ENCODE results near the gene BCO2.

Gene BCO2

GRCh38 chr11:112229159-112229558 is 53.8 kb downstream of the BCO2 start:
- DNase-seq (ENCODE audit: low read depth), result no peak
- H3K4me3 ChIP-seq (ENCODE audit: low read length), result no peak overlapping the region
- no peak for TF ChIP-seq CTCF (IDR thresholded peaks at IDR 0.05; ENCODE audit: insufficient read depth, low read depth, low read length, missing control alignments)

GRCh38 chr11:112229746-112230433 is 54.6 kb downstream of the BCO2 start:
- no peak for DNase-seq (ENCODE audit: low read depth)
- H3K4me3 ChIP-seq (ENCODE audit: low read length), result no peak overlapping the region
- no peak for TF ChIP-seq CTCF (IDR thresholded peaks at IDR 0.05; ENCODE audit: insufficient read depth, low read depth, low read length, missing control alignments)

- DNase-seq (ENCODE audit: low read depth), result no peak
- no peak for TF ChIP-seq CTCF (IDR thresholded peaks at IDR 0.05; ENCODE audit: insufficient read depth, low read depth, low read length, missing control alignments)
- no peak overlapping the region for H3K4me3 ChIP-seq (ENCODE audit: low read length)
These were observed 56.6 kb downstream of the BCO2 start for GRCh38 chr11:112231952-112232351.

GRCh38 chr11:112235750-112236390 is 60.6 kb downstream of the BCO2 start:
- no peak for DNase-seq (ENCODE audit: low read depth)
- no peak for TF ChIP-seq CTCF (IDR thresholded peaks at IDR 0.05; ENCODE audit: insufficient read depth, low read depth, low read length, missing control alignments)
- H3K4me3 ChIP-seq (ENCODE audit: low read length), result no peak overlapping the region

GRCh38 chr11:112237451-112237850 is 62.1 kb downstream of the BCO2 start:
- no peak overlapping the region for H3K4me3 ChIP-seq (ENCODE audit: low read length)
- no peak for DNase-seq (ENCODE audit: low read depth)
- TF ChIP-seq CTCF (IDR thresholded peaks at IDR 0.05; ENCODE audit: insufficient read depth, low read depth, low read length, missing control alignments), result no peak

GRCh38 chr11:112238041-112238440 is 62.7 kb downstream of the BCO2 start:
- no peak for DNase-seq (ENCODE audit: low read depth)
- H3K4me3 ChIP-seq (ENCODE audit: low read length), result no peak overlapping the region
- TF ChIP-seq CTCF (IDR thresholded peaks at IDR 0.05; ENCODE audit: insufficient read depth, low read depth, low read length, missing control alignments), result no peak

GRCh38 chr11:112241486-112241885 is 66.2 kb downstream of the BCO2 start:
- TF ChIP-seq CTCF (IDR thresholded peaks at IDR 0.05; ENCODE audit: insufficient read depth, low read depth, low read length, missing control alignments), result no peak
- no peak overlapping the region for H3K4me3 ChIP-seq (ENCODE audit: low read length)
- DNase-seq (ENCODE audit: low read depth), result no peak

Measured in epithelial cell of esophagus (primary cell).